Neural crest cell (in vitro differentiated cells): ENCODE measurements around the gene BRIP1. TPM values are rescaled to one million over a fixed set of nuclear protein-coding genes. Genes with fewer than 3 reads are reported as not detected.

Experiments
- DNase-seq: peaks from one replicate; pipeline ENCODE4 v3.0.0; 2021; ENCODE audit warnings: low read depth, mixed read lengths, low spot score
- H3K27ac Mint-ChIP-seq: one replicate; pipeline ENCODE4 v1.8.0; 2021; ENCODE audit warnings: mild to moderate bottlenecking, mixed read lengths; ENCODE audit not compliant: unreplicated experiment
- H3K27me3 Mint-ChIP-seq: 2 replicates; pipeline ENCODE4 v1.8.0; 2021; ENCODE audit warnings: low read depth, mild to moderate bottlenecking, mixed read lengths
- H3K36me3 Mint-ChIP-seq: 2 replicates; pipeline ENCODE4 v1.8.0; 2021; ENCODE audit warnings: low read depth, mild to moderate bottlenecking, mixed read lengths
- H3K4me1 Mint-ChIP-seq: 2 replicates; pipeline ENCODE4 v1.8.0; 2021; ENCODE audit warnings: mixed read lengths
- H3K4me3 Mint-ChIP-seq: one replicate; pipeline ENCODE4 v1.8.0; 2021; ENCODE audit warnings: mild to moderate bottlenecking, mixed read lengths
- H3K9me3 Mint-ChIP-seq: 2 replicates; pipeline ENCODE4 v1.8.0; 2021; ENCODE audit warnings: mixed read lengths
- total RNA-seq: library from RNA; stranded (reverse); gene quantifications from 2 replicates; pipeline ENCODE4 v1.2.1, GENCODE V29; 2021
- TF ChIP-seq, protein P1 (sequence below): fragments of 200-600 bp; sonication (generic); conservative IDR thresholded peaks from 2 replicates; pipeline ENCODE4 v1.5.0; 2021; ENCODE audit warnings: antibody characterized with exemption, mild to moderate bottlenecking

The BRIP1 gene
- total RNA-seq, 1 donor from 2014 or later: 31.4 TPM

DNA sequence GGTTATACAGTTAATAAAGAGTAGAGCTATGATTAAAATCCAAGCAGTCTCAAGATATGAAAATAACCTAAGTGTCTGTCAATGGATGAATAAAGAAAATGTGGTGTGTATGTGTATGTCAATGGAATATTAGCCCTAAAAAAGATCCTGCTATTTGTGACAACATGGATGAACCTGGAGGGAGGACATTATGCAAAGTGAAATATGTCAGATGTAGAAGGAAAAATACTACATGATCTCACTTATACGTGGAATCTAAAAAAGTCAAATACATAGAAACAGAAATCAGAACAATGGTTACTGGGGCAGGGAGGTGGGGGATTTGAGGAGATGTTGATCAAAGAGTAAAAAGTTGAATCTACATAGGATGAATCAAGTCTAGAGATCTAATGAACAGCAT, 20.4 kb downstream of the BRIP1 start:
- TF ChIP-seq, protein P1, sequence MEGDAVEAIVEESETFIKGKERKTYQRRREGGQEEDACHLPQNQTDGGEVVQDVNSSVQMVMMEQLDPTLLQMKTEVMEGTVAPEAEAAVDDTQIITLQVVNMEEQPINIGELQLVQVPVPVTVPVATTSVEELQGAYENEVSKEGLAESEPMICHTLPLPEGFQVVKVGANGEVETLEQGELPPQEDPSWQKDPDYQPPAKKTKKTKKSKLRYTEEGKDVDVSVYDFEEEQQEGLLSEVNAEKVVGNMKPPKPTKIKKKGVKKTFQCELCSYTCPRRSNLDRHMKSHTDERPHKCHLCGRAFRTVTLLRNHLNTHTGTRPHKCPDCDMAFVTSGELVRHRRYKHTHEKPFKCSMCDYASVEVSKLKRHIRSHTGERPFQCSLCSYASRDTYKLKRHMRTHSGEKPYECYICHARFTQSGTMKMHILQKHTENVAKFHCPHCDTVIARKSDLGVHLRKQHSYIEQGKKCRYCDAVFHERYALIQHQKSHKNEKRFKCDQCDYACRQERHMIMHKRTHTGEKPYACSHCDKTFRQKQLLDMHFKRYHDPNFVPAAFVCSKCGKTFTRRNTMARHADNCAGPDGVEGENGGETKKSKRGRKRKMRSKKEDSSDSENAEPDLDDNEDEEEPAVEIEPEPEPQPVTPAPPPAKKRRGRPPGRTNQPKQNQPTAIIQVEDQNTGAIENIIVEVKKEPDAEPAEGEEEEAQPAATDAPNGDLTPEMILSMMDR: no peak
- Mint-ChIP-seq H3K4me1 (no peaks in the 10 kb centered on the region), H3K9me3 (no peaks in the 10 kb centered on the region), H3K27me3 (no peaks in the 10 kb centered on the region), H3K36me3 (peaks cover 24% of the 10 kb centered on the region), H3K4me3 (no peak overlapping the region), H3K27ac (no peak overlapping the region)
- DNase-seq: no peak

DNA sequence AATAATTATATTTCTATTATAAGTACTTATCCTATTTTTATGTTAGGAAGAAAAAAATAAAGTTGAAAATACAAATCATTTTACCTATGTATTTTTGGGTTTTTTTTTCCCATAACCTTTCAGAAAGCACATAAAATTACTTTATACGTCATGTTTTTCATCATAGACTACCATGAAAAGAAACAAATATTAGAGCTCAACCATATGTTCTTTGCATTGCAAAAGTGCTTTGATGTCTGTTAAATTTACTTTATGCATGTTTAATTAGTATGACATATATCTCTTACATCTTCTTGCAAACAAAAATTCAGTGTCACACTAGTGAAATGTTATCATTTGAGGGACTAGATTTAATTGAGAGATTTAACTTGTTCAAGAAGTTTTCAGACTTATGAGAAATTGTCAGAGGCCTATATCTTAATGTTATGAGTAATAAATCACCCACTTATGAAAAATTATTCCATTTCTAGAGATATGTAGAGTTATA, 24.0 kb downstream of the BRIP1 start:
- no peak for DNase-seq
- no peaks in the 10 kb centered on the region for H3K27me3 Mint-ChIP-seq
- H3K4me3 Mint-ChIP-seq: no peak overlapping the region
- no peaks in the 10 kb centered on the region for H3K9me3 Mint-ChIP-seq
- H3K36me3 Mint-ChIP-seq: peaks cover 13% of the 10 kb centered on the region
- peaks cover 5% of the 10 kb centered on the region for H3K4me1 Mint-ChIP-seq
- TF ChIP-seq, protein P1: no peak
- no peak overlapping the region for H3K27ac Mint-ChIP-seq

DNA sequence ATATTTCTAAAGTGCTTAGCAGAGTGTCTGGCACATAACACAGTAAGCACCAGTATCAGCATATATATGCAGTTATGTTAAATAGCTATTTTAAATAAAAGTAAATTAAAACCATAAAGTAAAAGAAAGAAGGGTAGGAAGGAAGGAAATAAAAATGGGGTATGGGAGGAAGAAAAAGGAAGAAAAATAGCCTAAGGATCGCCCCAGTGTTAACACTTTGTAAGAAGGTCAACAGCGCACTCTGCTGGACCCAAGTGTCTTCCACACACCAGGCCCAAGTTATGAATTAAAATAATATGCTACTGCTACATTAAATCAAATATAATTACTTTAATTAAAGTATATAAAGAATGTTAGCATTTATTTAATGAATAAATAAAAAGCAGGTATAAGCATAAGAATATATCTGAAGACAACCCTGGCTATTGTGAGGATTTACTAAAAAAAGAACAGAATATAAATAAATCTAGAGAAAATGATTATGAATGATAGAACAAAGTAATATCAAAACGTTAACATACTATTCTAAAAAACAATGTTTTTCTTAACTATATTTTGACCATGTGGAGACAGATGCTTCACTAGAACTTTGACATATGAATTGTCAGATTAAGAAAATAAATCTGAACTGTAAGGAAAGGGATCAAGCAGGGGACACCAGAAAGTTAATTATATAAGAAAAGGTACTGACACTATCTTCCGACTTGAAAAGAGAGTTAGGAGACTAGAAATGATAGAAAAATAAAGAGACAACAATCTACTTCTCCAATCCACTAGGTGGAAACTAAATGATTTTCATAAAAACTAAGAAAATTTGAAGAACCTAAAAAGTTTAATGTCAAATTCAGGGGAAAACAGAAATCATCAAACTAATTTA, 25.9 kb downstream of the BRIP1 start:
- TF ChIP-seq, protein P1: peak; percentile 90
- no peak overlapping the region for H3K4me3 Mint-ChIP-seq
- H3K4me1 Mint-ChIP-seq: peaks cover 9% of the 10 kb centered on the region
- peaks cover 4% of the 10 kb centered on the region for H3K36me3 Mint-ChIP-seq
- no peaks in the 10 kb centered on the region for H3K9me3 Mint-ChIP-seq
- peak; percentile 50 for DNase-seq
- H3K27me3 Mint-ChIP-seq: no peaks in the 10 kb centered on the region
- H3K27ac Mint-ChIP-seq: no peak overlapping the region

DNA sequence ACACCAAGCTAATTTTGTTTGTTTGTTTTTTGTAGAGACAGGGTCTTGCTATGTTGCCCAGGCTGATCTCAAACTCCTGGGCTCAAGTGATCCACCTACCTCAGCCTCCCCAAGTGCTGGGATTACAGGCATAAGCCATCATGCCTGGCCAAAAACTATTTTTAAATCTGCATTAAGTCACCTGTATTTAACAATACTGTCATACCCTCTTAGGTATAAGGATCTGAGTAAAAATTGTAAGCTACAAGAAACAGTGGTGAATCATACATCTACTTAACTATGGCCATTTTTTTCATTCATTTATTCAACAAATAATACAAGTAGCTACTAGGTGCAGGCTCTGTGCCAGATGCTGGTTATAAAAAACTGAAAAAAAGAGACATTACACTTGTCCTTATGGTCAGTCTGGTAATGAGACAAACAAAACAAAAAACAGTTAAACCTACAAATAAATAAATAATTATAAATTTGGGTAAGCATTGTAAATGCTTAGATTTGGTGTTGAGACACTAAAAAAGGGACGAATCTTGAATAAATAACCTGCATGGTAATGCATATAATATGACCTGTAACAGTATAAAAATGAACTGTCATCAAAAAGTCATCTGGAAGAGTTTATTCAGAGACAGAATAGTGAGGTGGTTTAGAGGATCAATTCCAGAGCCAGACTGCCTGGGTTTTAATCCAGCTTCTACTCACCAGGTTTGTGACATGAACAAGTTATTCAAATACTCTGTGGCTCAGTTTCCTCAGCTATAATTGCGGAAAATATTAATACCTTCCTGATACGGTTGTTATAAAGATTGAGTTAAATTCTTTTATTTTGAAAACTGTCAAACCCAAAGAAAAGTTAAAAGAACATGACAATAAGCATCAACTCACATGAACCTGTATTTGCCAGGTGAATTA, 26.8 kb downstream of the BRIP1 start:
- TF ChIP-seq, protein P1: no peak
- Mint-ChIP-seq H3K27me3 (no peaks in the 10 kb centered on the region), H3K36me3 (peaks cover 1% of the 10 kb centered on the region), H3K4me1 (peaks cover 9% of the 10 kb centered on the region), H3K4me3 (no peak overlapping the region), H3K9me3 (no peaks in the 10 kb centered on the region), H3K27ac (no peak overlapping the region)
- no peak for DNase-seq

DNA sequence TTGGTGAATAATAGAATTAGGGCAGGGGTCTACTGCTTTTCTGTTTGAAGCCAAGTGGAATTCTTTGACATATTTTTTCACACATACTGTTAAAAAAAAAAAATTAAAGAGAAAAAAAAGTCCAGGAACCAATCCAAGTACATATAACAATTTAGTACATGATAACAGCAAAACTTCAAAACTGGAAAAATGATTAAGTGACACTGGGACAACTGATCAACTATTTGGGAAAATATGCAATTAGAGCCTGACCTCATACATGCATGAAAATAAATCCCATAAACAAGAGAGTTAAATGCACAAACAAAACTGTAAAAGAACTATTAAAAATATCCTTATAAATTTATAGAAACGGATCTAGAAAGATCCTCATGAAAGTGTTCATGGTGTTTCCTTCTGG, 27.7 kb downstream of the BRIP1 start:
- Mint-ChIP-seq H3K4me1 (peaks cover 9% of the 10 kb centered on the region), H3K27ac (no peak overlapping the region), H3K4me3 (no peak overlapping the region), H3K36me3 (peaks cover 2% of the 10 kb centered on the region), H3K27me3 (no peaks in the 10 kb centered on the region), H3K9me3 (no peaks in the 10 kb centered on the region)
- TF ChIP-seq, protein P1: no peak
- DNase-seq: no peak
